DOHH2 (cell line): ENCODE results near the gene NCOA4.

Experiments
- H3F3A ChIP-seq: fragments of 200-600 bp; sonication (generic), shearing (Covaris generic); 2 replicates; pipeline ENCODE4 v1.6.0; 2016; ENCODE audit warnings: antibody characterized with exemption, mild to moderate bottlenecking; ENCODE audit not compliant: control insufficient read depth, insufficient read depth
- H3K27ac ChIP-seq: fragments of 200-600 bp; sonication (generic); 2 replicates; pipeline ENCODE4 v1.5.1; 2014; ENCODE audit warnings: low read depth, mild to moderate bottlenecking, low read length, moderate library complexity
- H3K27me3 ChIP-seq: fragments of 200-600 bp; sonication (generic); 2 replicates; pipeline ENCODE4 v1.6.1; 2014; ENCODE audit warnings: mild to moderate bottlenecking, low read length, mixed read lengths; ENCODE audit not compliant: control insufficient read depth
- H3K36me3 ChIP-seq: fragments of 200-600 bp; sonication (generic); 2 replicates; pipeline ENCODE4 v1.6.1; 2014; ENCODE audit warnings: mild to moderate bottlenecking, low read length, moderate library complexity, mixed read lengths; ENCODE audit not compliant: control insufficient read depth
- H3K4me1 ChIP-seq: fragments of 200-600 bp; sonication (generic); 2 replicates; pipeline ENCODE4 v1.6.1; 2014; ENCODE audit warnings: mild to moderate bottlenecking, low read length, mixed read lengths; ENCODE audit not compliant: control insufficient read depth
- H3K4me2 ChIP-seq: fragments of 200-600 bp; sonication (generic); 2 replicates; pipeline ENCODE4 v1.6.0; 2014; ENCODE audit warnings: mild to moderate bottlenecking, low read length, moderate library complexity
- H3K4me3 ChIP-seq: fragments of 200-600 bp; sonication (generic); 2 replicates; pipeline ENCODE4 v1.5.1; 2014; ENCODE audit warnings: mild to moderate bottlenecking, low read length, mixed read lengths
- H3K79me2 ChIP-seq: fragments of 200-600 bp; sonication (generic); 2 replicates; pipeline ENCODE4 v1.6.1; 2014; ENCODE audit warnings: mild to moderate bottlenecking, low read length, mixed read lengths; ENCODE audit not compliant: control insufficient read depth
- H3K9me2 ChIP-seq: fragments of 200-600 bp; sonication (generic); replicated peaks from 2 replicates; pipeline ENCODE4 v1.6.1; 2014; ENCODE audit warnings: mild to moderate bottlenecking, low read length, mixed read lengths; ENCODE audit not compliant: control insufficient read depth
- H3K9me3 ChIP-seq: fragments of 200-600 bp; sonication (generic); 2 replicates; pipeline ENCODE4 v1.6.1; 2014; ENCODE audit warnings: antibody characterized with exemption, low read length, mixed read lengths; ENCODE audit not compliant: control insufficient read depth, insufficient read depth
- H4K20me1 ChIP-seq: fragments of 200-600 bp; sonication (generic); 2 replicates; pipeline ENCODE4 v1.6.0; 2014; ENCODE audit warnings: low read depth, mild to moderate bottlenecking, antibody characterized with exemption, low read length, moderate library complexity; ENCODE audit not compliant: control insufficient read depth, insufficient read depth
- CTCF ChIP-seq: fragments of 200-600 bp; sonication (generic); IDR thresholded peaks from one replicate; pipeline ENCODE4 v1.5.1; 2014; ENCODE audit warnings: antibody characterized with exemption, mild to moderate bottlenecking, low read depth, low read length; ENCODE audit not compliant: poor library complexity, severe bottlenecking
- EZH2phosphoT487 ChIP-seq: fragments of 200-600 bp; sonication (generic); IDR thresholded peaks from 2 replicates; pipeline ENCODE4 v1.6.1; 2017; ENCODE audit warnings: borderline replicate concordance, mild to moderate bottlenecking, antibody characterized with exemption, low read length, moderate library complexity, mixed read lengths

NCOA4 gene

GRCh38 chr10:46022978-46023702 lies 7.3 kb downstream of the NCOA4 start:
- H3F3A ChIP-seq, result no peaks in the 10 kb centered on the region
- H3K9me3 ChIP-seq, result no peaks in the 10 kb centered on the region
- peaks cover 53% of the 10 kb centered on the region for H4K20me1 ChIP-seq
- H3K4me1 ChIP-seq, result peaks cover 59% of the 10 kb centered on the region
- H3K9me2 ChIP-seq, result no peaks in the 10 kb centered on the region
- peak overlapping the region; percentile 25 for H3K4me3 ChIP-seq
- no peaks in the 10 kb centered on the region for H3K27me3 ChIP-seq
- peaks cover 100% of the 10 kb centered on the region for H3K79me2 ChIP-seq
- no peak for TF ChIP-seq EZH2phosphoT487
- TF ChIP-seq CTCF, result no peak
- H3K36me3 ChIP-seq, result peaks cover 59% of the 10 kb centered on the region
- no peak overlapping the region for H3K27ac ChIP-seq
- peak overlapping the region; percentile 28 for H3K4me2 ChIP-seq

GRCh38 chr10:46020344-46020657 lies 10.1 kb downstream of the NCOA4 start:
- TF ChIP-seq EZH2phosphoT487, result no peak
- no peak for TF ChIP-seq CTCF
- Histone ChIP-seq H3K27me3 (no peaks in the 10 kb centered on the region), H3F3A (no peaks in the 10 kb centered on the region), H3K4me1 (peaks cover 44% of the 10 kb centered on the region), H3K79me2 (peaks cover 100% of the 10 kb centered on the region), H3K4me3 (no peak overlapping the region; the same call in 1 of the 2 replicates), H3K9me3 (no peaks in the 10 kb centered on the region), H3K9me2 (no peaks in the 10 kb centered on the region), H4K20me1 (peaks cover 41% of the 10 kb centered on the region), H3K4me2 (peak overlapping the region; percentile 7; the same call in 1 of the 2 replicates), H3K27ac (no peak overlapping the region), H3K36me3 (peaks cover 55% of the 10 kb centered on the region)

- Histone ChIP-seq H3K9me2 (no peaks in the 10 kb centered on the region), H3K27me3 (no peaks in the 10 kb centered on the region), H3K9me3 (no peaks in the 10 kb centered on the region), H3K4me2 (peak overlapping the region; percentile 7; the same call in 1 of the 2 replicates), H3F3A (no peaks in the 10 kb centered on the region), H3K4me3 (no peak overlapping the region; the same call in 1 of the 2 replicates), H3K36me3 (peaks cover 59% of the 10 kb centered on the region), H3K79me2 (peaks cover 100% of the 10 kb centered on the region), H4K20me1 (peaks cover 41% of the 10 kb centered on the region), H3K4me1 (peaks cover 44% of the 10 kb centered on the region), H3K27ac (no peak overlapping the region)
- TF ChIP-seq EZH2phosphoT487, result no peak
- no peak for TF ChIP-seq CTCF
Observed at GRCh38 chr10:46019569-46020343, 10.7 kb downstream of the NCOA4 start.
